ENCODE data around the gene CCDC33.

- TF ChIP-seq ZBTB8A (tag by site-specific recombination; IDR thresholded peaks at IDR 0.05) (no peak), ATF2 (tag by site-specific recombination; IDR thresholded peaks at IDR 0.05; ENCODE audit: low read depth) (no peak), ZFP37 (tag by site-specific recombination; IDR thresholded peaks at IDR 0.05) (no peak), ZBTB17 (tag by site-specific recombination; IDR thresholded peaks at IDR 0.05) (no peak), REPIN1 (tag by site-specific recombination; IDR thresholded peaks at IDR 0.05; ENCODE audit: low read depth) (no peak), ZNF350 (tag by site-specific recombination; IDR thresholded peaks at IDR 0.05) (no peak), HOXD13 (CRISPR knock-in tag; IDR thresholded peaks at IDR 0.05; ENCODE audit: borderline replicate concordance) (no peak), ZNF155 (tag by site-specific recombination; IDR thresholded peaks at IDR 0.05) (no peak)
- TF ChIP-seq, protein P1, sequence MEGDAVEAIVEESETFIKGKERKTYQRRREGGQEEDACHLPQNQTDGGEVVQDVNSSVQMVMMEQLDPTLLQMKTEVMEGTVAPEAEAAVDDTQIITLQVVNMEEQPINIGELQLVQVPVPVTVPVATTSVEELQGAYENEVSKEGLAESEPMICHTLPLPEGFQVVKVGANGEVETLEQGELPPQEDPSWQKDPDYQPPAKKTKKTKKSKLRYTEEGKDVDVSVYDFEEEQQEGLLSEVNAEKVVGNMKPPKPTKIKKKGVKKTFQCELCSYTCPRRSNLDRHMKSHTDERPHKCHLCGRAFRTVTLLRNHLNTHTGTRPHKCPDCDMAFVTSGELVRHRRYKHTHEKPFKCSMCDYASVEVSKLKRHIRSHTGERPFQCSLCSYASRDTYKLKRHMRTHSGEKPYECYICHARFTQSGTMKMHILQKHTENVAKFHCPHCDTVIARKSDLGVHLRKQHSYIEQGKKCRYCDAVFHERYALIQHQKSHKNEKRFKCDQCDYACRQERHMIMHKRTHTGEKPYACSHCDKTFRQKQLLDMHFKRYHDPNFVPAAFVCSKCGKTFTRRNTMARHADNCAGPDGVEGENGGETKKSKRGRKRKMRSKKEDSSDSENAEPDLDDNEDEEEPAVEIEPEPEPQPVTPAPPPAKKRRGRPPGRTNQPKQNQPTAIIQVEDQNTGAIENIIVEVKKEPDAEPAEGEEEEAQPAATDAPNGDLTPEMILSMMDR (tag by site-specific recombination; IDR thresholded peaks at IDR 0.05): no peak
Measured at GRCh38 chr15:74333093-74333492, 97.0 kb downstream of the CCDC33 start.
